Activated T-cell treated with anti-CD3 and anti-CD28 coated beads for 24 hours (primary cell): ENCODE measurements around the gene CDK3.

Experiments
- DNase-seq: peaks from one replicate; pipeline ENCODE4 v3.0.0-alpha.2; 2020; ENCODE audit warnings: low read depth

CDK3 gene

DNA sequence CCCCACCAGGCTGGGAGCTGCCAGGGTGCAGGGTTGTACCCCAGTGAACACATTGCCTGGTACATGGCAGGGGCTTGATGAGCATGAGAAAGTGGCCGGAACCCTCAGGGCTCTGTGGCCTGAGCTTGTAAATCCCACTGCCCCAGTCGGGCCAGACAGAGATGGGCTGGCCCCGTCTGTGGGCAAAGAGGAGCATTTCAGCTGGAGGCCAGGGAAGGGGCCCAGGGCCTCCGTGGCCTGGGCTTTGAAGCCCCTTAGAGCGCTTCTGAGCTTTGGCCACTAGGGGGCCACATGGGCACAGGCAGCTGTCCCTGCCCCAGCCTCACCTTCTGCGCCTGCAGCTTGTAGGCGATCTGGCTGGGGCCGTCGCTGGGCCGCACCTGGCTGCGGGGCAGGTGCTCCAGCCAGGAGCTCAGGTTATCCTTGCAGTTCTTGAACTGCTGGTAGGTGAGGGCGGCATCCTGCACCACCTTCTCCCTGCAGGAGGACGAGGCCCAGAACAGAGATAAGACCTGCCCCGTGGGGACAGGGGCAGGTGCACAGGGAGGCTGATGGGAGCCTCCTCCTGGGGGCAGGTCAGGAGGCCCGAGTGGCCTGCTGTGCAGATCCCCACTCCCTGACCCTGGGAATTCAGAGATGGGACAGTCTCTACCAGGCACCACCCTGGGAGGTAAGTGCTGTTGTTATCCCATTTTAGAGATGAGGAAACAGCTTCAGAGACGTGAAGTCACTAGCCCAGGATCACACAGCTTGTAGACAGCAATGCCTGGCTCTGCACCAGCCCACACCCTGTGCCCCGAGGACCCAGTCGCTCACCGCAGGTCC lies 13.7 kb downstream of the CDK3 start:
- peak; percentile 71 for DNase-seq

DNA sequence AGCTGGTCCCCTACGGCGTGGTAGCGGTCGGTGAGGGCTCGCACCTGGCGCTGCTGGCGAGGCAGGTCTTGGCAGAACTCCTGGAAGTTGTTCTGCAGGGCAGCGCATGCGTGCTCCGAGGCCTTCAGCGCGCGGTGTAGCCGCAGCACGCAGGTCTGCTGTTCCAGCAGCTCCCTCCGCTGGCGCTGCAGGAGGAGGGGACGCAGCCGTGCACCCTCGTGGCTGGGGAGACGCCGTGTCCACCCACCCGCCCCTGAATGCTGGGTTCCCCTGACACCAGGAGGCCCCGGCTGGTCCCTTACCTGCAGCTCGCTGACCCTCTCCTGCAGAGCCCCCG lies 14.2 kb downstream of the CDK3 start:
- DNase-seq, result no peak

DNA sequence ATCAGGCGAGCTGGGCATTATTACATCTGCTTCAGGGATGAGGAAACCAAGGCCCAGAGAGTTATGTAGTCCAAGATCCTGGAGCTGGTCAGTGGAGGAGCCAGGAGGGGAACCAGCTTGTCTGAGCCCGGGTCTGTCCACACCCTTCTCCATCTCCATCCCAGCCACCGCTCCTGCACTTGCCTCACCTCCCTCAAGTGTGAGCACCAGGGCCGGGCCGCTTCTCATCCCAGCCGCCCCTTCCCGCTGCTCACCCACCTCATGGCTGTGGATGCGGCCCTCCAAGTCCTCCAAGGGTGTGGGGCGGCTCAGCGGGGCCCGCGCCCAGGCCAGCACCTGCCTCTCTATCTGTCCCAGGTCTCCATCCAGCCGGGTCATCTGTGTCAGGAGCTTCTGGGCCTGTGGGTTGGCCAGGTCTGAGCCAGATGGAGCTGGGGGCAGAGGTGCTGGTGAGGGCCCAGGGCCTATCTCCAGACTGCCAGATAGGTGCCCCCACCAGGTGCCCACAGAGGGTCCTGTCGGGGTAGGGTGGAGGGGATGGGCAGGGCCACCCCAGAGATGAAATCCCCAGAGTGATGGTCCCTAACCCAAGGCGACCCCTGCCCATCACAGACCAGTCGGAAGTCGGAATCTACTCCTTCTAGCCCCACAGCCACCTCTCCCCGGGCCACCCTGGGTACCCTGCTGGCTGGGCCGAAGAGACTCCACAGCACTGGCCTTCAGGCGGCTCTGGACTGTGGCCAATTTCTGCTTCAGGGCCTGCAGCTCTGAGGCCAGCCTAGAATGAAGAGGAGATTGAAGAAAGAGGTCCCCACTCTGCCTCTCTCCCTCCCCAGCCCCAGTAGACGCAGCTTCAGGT lies 17.1 kb downstream of the CDK3 start:
- DNase-seq, result no peak

DNA sequence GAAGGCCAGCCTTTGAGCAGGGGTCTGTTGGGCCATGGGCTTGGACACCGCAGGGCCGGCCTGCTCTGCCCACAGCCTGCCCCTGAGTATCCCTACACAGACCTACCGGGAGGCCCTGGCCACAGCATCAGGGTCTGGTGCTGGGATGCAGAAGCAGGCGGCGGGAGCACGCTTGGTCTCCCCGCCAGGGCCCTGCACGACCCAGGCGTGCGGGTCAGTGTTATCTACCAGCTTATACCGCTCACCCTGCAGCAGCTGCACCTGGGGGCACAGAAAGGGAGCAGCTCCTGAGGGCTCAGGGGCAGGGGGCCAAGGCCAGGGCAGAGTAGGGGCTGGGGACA lies 17.7 kb downstream of the CDK3 start:
- no peak for DNase-seq

DNA sequence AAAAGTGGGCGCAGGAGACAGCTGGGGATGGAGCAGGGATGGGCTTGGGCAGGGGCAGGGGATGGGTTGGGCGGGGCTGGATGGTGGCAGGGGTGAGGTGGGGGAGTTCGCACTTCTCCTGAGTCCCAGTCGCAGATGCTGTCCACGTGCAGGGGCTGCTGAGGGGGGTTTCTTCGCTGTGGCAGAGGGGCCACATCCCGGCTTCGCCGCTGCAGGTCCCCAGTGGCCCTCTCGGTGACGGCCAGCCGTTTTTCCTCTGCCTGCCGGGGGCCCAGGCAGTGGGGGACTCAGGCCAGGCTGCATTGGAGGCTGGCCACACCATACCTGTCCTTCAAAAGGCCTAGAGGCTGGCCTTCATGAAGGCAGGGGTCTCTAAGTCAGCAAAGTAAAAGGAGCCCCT lies 18.1 kb downstream of the CDK3 start:
- DNase-seq, result no peak

DNA sequence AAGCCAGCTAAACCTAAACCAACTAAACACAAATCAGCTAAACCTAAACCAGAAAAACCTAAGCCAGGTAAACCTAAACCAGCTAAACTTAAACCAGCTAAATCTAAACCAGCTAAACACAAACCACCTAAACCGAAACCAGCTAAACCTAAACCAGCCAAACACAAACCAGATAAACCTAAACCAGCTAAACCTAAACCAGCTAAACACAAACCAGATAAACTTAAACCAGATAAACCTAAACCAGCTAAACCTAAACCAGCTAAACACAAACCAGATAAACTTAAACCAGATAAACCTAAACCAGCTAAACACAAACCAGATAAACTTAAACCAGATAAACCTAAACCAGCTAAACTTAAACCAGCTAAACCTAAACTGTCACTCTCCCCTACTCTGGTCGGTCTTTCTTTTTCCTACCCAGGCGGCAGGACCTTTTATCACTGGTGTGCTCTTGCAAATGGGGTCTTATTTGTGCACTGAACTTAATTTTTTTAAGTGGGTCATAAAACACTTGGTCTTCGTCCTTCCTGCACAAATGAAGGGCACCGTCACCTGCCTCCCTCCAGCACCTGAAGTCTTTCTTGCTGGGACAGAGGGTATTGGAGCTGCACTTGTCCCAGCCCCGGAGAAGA lies 19.3 kb downstream of the CDK3 start:
- DNase-seq, result no peak

DNA sequence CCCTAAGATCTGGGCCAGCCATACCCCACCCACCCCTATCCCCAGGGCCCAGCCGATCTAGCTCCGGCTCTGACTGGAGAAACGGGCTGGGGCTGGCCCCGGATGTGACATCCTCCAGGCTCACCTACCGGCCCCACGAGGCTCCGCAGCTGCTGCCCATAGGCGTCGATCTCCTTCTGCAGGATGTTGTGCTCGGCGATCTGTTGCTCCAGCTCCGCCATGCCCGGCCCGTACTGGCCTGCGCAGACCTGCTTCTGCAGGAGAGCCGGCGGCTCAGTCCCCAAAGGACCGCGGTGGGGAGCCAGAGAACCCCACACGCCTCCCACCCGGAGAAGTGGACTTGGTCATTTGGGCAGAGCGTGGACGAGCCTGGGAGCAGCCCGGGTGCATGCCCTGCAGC lies 21.6 kb downstream of the CDK3 start:
- DNase-seq, result no peak

DNA sequence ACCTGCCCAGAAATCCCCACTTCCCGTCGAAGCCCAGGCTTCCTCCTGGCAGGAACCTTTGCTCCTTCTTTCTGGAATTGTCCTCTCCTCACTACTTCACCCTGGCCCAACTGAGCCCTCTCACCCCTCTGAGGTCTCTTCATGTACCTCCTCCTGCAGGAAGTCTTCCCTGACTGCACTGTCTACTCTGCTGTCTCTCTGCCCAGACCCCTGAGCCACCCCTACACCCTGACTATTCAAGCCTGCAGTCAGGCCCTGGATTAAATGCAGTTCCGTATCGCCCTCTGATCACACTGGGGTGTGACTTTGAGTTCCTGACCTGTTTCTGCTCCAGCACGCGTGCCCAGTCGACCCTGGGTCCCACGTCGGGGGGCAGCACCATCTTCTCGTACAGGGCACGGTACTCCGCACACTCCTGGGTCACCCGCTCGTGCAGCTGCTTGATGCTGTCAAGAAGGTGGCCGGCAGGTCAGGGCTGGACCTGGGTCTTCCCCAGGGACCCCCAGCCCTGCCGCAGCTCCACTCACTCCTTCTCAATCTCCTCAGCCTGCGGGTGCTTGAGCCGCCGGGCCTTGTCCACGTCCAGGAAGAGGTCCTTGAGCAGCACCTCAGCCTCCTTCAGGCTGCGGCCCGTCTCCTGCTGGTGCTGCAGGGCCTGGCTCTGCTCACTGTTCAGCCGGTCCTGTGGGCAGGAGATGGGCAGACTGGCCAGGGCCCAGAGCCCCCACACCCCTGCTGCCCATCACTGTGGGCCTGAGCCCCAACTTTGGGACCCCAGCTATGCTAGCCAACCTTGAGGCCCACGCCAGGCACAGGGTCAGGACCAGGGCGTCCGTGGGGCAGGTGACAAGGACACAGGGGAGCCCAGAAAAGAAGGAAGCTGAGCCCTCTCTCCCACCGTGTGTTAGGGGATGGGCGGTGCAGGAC lies 22.6 kb downstream of the CDK3 start:
- DNase-seq, result no peak

DNA sequence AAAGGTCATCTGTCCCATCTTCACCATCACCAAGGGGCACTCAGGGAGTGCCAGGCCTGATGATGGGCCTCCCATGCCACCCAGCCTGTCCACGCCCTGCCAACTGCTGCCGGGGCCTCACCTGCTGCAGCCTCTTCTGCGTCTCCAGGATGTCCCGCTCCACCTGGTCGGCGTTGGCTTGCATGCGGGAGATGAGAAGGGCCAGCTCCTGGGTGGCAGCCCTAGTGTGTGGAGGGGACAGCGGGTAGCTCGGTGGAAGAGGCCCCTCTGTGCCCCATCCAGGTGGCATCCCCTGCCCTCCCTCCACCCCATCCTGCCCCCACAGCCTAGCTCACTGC lies 23.2 kb downstream of the CDK3 start:
- DNase-seq, result no peak

DNA sequence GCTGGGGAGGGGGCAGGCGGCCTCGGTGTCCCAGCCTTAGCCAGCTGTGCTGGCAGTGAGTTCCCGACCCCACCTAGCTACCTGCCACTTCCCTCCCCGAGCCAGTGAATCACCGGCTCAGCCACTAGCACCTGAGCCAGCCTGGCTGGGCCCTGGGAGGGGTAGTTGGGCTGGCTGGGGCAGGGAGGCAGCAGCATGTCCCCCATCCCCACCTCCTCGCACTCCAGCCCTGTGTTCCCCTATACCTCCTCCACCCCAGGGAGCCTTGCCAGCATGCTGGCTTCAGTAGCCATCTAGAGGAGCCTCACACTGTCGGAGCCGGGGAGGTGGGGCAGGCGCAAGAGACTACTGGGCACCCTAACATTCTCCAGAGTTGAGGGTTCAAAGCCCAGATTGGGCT lies 23.7 kb downstream of the CDK3 start:
- DNase-seq, result no peak

DNA sequence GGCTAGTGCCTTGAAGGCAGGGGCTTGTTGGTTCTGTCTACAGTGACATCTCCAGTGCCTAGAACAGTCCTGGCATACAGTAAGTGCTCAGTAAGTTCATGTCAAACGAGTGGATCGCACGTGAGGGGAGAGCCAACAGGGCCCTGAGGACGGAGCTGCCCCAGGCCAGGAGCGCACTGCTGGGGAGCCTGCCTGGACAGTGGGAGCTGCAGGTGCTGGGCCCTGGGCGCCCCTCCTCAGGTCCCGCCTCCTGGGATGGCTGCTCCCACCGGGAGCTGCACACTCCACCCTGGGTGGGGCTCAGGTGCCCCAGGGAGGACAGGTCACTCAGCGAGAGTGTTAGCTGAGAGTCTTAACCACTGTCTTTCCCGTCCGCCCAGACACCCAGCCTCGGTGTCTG lies 24.6 kb downstream of the CDK3 start:
- DNase-seq, result no peak

DNA sequence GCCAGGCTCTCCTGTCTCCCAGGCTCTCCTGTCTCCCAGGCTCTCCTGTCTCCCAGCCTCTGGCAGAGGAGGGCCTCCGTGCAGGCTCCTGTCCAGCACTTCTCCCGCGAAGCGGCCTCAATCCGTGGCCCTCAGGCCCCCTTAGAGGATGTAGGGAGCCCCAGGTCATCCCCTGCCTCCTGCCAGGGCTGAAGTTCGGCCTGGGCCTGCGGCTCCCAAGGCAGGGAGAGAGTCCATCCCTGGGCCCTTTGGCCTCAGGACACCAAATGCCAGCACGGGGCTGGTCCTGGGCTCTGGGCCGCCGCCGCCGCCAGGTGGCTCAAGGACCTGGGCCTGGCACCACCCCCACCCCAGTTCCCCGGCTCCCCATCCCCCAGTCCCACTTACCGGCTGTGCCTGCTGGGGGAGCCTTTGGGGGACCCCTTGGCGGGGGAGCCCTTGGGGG lies 26.1 kb downstream of the CDK3 start:
- DNase-seq, result no peak

DNA sequence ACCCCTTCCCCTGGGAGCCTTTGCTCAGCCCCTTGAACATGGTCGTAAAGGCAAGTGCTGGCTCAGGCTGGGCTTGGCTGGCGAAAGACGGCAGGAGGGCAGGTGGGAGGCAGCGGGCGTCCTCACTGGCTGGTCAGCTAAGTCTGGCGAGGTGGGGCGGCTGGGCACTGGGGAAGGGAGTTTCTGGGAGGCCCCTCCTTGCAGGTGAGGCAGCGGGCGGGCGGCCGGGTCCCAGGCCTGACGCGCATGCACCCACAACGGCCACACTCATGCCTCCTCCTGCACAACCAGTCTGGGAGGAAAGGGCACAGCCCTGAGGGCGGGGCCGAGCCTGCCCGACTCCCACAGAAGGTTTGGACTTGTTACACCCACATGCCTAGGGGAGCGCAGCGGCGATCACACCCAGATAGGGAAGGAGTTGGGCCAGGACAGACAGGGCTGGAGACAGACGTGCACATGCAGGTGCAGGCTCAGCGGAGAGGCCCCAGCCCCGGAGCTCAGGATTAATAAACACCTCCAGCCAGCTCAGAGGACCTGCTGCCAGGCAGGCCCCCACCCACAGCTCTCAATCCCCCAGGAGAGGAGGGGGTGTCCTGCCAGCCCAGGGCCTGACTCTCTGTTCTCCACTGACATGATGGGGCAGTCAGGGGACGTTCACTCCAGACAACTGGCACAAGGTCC lies 26.6 kb downstream of the CDK3 start, which contains the start of gene EVPL:
EVPL (minus strand) TSS at position 148 of the 681 bp plus-strand sequence; CDS start at position 40, 108 bp downstream.
- no peak for DNase-seq

DNA sequence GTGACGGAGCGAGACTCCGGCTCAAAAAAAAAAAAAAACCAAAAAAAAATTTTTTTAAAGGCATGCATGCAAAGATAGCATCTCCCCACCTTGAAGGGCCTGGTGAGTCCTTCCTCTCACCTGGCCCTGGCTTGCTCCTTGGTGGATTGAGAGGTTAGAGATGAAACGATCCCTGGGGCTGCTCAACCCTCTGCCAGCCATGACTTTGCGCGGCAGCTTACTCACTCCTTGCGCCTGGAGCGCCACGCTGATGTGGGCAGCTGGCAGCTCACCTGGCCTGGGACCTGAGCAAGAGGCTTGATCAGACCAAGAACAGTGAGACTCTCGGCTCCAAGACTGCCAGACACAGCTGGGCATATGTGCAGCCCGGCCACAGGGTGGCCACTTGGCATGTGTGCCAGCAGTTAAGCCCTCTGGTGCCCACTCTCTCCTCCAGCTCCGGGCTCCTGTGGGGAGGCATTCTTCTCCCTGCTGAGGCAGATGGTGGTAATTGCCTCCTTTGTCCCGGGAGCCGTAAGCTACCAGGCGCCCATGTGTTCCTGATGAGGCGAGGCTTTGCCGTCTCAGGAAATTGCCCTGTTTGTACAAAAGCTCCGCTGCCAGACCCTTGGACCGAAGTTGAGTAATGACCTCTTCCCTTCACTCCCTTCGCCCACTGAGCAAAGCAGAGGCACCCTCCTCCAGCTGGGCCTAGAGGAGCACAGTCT lies 31.6 kb downstream of the CDK3 start:
- no peak for DNase-seq

DNA sequence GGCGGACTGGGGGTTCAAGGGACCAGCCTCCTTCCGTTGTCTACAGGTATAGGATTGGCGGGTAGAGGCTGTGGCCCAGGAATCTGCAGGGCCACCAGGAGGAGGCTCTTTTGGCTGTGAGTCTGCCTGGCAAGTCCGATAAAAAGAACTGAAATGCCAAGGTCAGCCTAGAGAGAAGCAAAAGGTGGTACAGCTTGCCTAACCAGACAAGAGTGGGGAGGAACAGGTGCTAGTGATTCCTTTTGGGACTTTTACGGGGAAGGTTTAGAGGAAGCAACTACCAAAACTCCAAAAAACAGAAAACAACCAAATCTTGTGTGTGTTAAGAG lies 32.1 kb downstream of the CDK3 start:
- no peak for DNase-seq

DNA sequence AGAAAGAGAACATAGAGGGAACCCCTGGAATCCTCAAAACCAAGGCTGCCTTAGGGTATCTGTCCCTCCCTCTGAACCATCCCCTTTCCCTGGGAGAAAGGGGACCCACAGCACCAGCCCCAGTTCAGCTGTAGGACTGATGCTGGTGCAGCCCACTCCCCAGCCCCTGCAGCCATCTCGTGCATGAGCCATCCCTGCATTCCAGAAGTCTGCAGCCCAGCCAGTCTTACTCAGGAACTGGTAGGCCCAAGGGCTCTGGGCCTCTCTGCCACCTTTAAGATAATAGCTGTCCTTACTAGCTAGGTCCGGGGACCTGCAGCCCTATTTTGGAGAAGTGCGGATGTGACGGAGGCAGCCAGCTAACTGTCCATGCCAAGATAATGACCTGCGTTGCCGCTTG lies 32.5 kb downstream of the CDK3 start:
- DNase-seq, result no peak

DNA sequence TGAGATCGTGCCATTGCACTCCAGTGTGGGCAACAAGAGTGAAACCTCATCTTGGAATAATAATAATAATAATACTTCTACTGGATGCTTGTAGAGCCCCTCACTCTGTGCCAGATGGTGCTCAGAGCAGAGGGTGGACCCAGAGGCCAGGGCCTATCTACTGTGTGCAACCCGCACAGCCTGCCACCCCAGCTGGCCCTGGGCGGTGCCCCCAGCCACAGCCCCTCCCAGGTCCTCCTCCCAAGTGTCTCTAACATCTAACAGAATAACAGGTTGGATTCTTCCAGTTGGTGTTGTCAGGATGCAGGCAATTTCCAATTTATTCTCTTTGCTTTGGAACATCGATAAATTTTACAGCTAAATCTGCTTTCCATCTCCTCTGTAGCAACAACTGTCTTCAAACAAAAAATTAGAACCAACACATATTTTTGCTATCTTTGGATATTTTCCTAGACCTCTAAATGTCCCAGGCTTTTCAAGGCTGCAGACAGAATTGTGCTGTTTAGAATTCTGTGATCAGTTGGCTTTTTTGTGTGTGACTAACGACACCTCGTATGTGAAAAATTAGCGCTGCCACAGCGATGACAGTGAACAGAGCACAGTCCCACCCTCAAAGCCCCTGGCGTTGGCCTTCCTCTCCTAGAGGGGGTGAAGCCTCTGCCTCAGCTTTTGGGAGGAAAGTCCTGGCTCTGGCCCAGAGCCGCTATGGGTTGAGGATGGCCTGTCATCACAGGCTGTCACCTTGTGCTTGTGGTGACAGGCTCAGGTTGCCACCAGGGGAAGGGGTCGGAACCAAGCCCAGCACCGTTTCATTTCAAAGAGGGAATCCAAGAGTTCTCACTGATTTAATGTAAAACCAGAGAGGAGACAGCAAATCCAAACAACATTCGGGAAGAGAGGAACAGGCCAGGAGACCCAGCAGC lies 34.0 kb downstream of the CDK3 start:
- no peak for DNase-seq

DNA sequence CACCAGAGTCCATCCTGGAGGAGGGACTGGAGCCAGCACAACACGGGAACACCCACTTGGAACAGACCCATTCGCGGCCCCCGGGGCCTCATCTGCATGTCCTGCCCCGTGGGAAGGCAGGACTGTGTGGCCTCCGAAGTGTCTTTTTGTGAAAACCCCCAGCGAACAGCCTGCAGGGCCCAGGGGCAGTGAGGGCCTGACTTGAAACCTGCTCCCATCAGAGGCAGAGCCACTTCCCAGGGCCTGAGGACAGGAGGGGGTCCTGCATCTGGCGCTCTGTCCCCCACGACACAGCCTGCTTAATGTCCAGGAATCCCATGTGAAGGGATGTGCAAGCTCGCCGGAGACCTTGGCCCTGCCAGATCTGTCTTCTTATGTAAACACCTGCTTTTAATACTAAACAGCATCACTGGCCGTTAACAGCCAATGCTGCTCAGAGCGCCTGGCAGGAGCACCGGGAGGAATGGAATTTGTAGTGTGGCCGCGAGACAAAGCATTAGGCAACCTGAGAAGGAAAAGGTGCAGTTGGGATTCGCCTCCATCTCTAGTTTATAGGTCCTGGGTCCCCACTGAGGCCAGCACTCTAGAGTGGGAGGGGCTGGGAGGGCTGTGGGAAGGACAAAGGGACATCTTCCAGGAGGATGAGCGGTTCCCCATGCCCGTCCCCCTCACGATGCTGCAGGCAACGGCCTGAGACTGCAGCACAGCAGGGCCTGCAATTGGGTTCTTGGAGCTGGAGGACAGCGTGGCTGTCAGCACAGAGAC lies 36.0 kb downstream of the CDK3 start:
- DNase-seq, result no peak

DNA sequence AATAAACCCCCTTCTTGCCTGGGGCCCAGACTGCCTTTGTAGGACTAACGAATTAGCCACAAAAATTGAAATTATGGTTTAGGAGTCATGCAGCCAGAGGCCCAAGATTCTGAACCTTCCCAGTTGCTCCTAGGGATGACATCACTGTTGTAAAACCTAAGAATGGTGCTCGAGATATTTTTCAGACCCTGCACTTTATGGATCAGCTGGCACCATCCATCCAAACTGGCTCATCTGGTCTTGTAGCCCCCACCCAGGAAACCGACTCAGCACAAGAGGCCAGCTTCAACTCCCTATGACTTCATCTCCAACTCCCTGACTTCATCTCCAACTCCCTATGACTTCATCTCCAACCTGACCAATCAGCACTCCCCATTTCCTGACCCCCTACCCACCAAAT lies 37.4 kb downstream of the CDK3 start:
- DNase-seq, result no peak
